Medulla oblongata (tissue), 1 donor: ENCODE measurements around the gene LGALS4.
"Not testable (repeated sequence)": the region's sequence is repeated elsewhere in the genome, so short reads cannot be mapped to it uniquely, and the experiment has no call there.

ENCODE experiments used
- DNase-seq: peaks from one replicate; pipeline ENCODE4 v3.0.0-alpha.2; 2015; ENCODE audit errors: extremely low spot score

Gene LGALS4

DNA sequence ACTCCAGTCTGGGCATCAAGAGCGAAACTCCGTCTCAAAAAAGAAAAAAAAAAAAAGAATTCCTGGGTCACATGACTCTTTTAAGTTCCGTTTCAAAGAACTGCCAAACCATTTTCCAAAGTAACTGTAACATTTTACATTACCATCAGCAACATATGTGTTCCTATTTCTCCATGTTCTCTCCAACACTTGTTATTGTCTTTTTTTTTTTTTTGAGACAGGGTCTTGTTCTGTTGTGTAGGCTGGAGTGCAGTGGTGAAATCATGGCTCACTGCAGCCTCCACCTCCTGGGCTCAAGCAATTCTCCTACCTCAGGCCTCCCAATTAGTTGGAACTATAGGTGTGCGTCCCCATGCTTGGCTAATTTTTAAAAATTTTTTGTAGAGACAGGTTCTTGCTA is 17.2 kb downstream of the LGALS4 start:
- DNase-seq, result no peak

DNA sequence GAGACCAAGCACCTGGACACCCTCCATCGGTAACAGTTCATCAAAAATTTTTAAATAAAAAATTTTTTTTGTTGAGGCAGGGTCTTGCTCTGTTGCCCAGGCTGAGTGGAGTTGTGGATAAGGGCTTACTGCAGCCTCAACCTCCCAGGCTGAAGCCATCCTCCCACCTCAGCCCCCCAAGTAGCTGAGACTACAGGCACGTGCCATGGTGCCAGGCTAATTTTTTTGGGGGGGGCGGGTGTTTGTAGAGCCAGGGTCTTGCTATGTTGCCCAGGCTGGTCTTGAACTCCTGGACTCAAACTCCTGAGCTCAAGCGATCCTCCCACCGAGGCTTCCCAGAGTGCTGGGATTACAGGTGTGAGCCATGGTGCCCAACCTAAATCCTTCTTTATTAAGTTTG is 19.1 kb downstream of the LGALS4 start:
- no peak for DNase-seq

DNA sequence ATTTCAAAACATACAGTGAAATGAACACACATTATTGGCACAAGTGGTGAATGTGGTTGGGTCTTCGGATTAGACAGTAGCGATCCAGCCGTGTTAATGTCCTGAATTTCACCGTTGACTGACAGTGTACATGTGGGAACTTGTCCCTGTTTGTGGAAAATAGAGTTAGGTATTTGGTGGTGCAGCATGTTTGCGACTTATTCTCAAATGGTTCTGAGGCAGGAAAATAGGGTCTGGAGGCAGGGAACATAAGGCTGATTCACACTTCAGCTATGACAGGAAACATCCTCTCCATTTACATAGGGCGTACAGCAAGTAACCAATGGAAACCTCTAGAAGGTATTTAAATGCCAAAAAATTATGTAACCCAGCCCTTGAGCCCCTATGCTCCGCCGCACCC is 19.6 kb downstream of the LGALS4 start:
- no peak for DNase-seq

DNA sequence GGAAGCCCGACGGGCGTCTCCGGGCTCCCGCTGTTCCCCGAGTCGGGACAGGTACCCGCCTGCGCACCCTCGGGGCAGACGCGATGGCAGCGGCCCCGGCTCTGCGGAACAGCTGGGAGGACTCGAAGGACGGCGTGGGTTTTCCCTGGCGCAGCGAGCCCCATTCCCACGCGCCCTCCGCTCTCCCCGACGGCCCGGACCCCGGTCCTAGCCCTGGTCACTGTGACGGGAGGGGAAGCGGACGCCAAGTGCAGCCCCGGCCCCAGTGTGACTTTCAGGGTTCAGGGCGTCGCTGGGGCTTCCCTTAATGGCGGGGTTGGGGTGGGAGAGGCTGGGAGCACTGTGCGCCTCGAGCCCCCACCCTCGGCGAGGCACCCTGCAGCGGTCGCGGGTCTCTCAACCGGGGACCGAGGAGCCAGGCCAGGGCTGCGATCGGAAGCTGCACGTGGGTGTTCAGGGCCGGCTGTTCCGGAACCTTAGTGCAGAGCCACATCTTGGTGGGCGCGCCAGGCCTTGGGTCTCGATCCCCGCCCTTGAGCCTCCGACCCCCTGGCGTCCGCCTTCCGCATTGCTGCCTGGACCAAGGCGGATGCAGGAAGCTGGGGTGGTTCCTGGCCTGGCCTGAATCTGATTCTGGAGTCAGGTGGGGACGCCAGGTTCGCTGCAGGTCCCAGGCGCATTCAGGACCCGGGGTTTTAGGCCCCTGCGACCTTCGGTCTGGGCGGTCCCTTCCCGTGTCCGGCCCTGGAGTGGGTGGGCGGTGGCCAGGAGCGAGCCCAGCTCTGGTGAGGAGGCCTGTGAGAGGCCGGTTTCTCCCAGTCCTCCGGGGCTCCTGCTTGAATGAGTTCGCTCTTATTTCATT is 20.3 kb downstream of the LGALS4 start:
- no peak for DNase-seq

DNA sequence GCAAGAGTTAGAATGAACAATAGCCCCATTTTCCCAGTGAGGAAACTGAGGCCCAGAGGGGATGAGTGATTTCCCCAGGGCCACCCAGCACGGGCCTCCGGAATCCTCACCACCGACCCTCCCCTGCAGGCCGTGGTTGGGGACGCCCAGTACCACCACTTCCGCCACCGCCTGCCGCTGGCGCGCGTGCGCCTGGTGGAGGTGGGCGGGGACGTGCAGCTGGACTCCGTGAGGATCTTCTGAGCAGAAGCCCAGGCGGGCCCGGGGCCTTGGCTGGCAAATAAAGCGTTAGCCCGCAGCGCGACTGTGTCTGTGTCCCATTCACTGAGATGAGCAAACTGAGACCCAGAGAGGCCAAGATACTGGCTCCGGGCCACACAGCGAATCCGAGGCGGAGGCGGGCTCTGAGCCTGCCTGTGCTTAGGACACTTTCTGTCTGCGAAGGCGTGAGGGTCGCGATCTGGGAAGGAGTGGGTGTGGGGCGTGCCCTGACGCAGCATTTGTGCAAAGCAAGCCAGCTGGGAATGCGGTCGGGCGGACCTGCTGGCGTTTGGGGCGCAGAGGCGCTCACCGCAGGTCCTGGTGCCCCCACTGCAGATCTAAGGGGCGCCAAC is 21.2 kb downstream of the LGALS4 start:
- DNase-seq, result not testable (repeated sequence)

DNA sequence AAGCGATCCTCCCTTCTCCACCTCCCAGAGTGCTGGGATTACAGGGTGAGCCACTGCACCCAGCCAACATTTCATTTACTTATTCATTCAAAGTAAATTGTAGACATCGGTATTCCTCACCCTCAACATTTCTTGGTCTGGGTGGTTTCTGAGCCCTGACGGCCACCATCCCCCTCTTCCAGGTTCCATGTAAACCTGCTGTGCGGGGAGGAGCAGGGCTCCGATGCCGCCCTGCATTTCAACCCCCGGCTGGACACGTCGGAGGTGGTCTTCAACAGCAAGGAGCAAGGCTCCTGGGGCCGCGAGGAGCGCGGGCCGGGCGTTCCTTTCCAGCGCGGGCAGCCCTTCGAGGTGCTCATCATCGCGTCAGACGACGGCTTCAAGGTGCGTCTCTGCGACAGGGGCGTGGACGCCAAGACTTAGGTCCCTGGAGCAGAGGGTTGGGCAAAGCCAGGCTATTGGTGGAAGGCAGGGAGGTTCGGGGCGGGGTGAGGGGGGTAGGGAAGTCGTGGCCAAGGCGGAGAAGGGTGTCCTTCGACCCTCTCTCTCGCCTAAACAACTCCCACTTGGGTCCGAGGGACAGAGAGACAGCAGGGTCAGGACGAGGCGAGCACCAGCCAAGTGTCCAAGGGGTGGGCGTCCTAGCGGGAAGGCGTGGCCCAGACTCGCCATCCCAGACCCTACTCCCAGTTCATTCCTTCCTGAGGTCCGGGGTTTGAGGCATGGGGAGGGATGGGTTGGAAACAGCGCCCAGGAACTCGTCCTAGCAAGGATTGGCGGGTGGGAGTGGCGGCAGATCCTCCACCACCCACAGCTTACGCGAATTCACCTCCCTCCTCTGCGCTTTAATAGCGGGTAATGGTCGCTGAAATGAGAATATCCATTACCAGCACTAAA is 22.0 kb downstream of the LGALS4 start:
- DNase-seq, result not testable (repeated sequence)

DNA sequence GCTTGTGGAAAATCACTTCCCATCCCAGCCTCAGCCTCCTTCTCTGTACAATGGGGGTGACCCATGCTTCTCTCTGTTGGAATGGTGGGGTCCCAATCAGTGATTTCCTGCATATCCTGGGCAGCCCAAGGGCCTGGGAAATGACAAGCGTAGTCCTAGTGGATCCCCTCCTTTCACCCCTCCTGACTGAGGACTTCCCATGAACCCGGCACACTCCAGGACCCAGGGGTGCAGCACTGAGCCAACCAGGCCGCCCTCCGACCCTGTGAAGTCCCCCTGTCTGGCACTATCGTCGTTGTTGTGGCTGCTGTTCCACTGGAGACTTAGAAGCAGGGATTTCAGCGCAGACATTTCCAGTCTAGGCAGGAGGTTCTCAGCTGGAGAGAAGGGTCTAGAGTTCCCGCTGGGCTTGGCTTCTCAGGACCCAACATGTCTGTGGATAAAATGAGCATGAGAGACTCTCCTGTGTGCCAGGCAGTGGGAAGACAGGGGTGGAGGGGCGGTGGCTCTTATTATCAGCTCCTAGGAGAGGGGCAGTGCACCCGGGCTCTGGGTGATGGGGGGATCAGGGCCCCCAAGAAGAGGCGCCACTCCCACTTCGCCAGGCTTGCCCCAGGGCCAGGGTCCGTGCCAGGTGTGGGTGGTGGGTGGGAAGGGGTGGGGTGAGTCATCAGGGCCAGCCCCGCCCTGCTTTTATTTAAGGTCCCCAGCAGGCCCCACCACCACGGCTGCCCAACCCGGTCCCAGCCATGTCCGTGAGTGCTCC is 24.1 kb downstream of the LGALS4 start, which contains the start of gene LGALS7B:
TSS of gene LGALS7B (plus strand) at position 723 of the 766 bp plus-strand sequence. CDS start at position 750, 27 bp downstream.
- DNase-seq, result no peak

DNA sequence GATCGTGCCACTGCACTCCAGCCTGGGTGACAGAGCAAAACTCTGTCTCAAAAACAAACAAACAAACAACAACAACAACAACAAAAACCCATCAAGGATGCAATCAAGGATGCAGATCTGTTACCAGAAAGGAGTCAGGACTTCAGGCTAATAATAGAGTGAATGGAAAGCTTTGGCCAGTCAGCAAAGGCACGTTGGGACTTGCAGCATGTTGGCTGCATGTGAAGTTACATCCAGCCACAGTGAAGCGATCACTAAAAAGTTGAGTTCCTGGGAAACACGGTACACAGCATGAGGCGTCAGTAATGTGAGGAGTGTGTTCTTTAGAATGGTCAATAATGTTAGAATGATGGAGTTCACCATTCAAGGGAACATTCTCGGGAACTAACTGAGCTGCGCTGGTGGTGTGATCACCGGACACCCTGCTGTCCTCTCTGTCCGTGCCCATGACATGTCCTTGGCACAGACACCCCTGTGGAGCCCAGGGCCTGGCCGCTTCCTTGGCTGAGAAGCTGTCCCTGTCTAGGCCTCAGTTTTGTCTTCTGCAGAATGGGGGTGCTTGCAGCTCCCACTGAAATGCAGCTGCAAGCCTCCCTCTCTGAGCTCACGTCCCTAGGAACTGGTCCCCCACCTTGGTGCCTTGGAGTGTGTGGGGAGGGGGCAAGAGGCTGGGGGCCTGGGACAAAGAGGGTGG is 26.0 kb downstream of the LGALS4 start:
- DNase-seq, result no peak

DNA sequence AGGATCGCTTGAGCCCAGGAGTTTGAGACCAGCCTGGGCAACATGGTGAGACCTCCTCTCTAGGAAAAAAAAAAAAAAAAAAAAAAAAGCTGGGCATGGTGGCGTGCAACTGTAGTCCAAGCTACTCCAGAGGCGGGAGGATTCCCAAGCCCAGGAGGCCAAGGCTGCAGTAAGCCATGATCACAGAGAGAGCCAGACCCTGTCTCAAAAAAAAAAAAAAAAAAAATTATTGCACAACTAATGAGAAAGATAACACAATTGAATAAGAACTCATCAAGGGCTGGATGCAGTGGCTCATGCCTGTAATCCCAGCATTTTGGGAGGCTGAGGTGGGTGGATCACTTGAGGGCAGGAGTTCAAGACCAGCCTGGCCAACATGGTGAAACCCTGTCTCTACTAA is 26.7 kb downstream of the LGALS4 start:
- not testable (repeated sequence) for DNase-seq

DNA sequence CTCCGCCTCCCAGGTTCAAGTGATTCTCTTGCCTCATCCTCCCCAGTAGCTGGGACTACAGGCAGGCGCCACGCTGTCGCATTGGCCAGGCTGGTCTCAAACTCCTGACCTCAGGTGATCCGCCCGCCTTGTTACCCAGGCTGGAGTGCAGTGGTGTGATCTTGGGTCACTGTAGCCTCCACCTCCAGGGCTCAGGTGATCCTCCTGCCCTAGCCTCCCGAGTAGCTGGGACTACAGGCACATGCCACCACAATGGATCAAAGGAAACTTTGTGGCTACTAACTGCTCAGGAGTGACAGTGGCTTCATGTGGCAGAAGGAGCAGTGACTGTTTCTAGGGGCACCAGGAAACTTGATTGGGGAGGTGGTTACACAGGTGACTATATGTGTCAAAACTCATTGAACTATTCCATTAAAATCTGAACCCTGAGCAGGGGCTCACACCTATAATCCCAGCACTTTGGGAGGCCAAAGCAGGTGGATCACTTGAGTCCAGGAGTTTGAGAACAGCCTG is 27.5 kb downstream of the LGALS4 start:
- DNase-seq, result no peak

DNA sequence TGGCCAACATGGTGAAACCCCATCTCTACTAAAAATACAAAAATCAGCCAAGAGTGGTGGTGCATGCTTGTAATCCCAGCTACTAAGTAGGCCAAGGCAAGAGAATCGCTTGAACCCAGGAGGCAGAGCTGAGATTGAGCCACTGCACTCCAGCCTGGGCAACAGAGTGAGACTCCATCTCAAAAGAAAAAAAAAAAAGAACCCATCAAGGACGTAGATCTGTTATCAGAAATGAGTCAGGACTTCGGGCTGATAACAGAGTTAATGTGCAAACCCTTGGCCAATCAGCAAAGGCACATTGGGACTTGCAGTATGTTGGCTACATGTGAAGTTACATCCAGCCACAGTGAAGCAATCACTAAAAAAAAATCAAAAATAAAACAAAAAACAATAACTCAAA is 28.5 kb downstream of the LGALS4 start:
- no peak for DNase-seq

DNA sequence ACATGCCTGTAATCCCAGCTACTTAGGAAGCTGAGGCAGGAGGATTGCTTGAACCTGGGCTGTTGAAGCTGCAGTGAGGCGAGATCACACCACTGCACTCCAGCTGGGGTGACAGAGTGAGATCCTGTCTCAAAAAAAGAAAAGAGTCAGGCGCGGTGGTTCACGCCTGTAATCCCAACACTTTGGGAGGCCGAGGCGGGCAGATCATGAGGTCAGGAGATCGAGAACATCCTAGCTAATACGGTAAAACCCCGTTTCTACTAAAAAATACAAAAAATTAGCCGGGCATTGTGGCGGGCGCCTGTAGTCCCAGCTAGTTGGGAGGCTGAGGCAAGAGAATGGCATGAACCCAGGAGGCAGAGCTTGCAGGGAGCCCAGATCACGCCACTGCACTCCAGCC is 30.5 kb downstream of the LGALS4 start:
- not testable (repeated sequence) for DNase-seq

DNA sequence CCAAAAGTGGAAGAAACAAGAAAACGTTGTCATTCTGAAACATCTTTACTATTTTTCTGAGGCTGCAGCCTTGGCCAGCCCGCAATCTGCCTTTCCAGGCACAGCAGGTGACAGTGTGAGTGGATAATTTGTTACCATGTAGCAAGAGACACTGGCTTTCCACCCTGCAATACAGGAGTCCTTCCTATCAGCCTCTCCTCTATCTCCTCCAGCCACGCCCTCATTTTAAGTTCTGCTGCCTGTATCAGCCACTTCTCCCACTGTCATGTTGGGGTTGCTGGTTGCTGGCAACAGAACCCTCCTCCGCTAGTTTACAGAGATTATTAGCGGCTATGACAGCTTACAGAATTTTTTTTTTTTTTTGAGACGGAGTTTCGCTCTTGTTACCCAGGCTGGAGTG is 31.7 kb downstream of the LGALS4 start:
- DNase-seq, result no peak

DNA sequence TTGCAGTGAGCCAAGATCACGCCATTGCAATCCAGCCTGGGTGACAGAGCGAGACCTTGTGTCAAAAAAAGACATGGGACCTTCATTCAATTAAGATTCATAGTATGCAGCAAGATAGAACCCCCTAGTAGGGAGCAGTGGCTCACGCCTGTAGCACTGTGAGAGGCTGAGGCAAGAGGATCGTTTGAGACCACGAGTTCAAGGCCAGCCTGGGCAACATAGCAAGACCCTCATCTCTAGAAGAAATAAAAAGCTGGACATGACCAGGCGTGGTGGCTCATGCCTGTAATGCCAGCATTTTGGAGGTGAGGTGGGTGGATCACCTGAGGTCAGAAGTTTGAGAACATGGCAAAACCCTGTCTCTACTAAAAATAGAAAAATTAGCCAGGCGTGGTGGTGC is 32.3 kb downstream of the LGALS4 start:
- DNase-seq, result no peak

DNA sequence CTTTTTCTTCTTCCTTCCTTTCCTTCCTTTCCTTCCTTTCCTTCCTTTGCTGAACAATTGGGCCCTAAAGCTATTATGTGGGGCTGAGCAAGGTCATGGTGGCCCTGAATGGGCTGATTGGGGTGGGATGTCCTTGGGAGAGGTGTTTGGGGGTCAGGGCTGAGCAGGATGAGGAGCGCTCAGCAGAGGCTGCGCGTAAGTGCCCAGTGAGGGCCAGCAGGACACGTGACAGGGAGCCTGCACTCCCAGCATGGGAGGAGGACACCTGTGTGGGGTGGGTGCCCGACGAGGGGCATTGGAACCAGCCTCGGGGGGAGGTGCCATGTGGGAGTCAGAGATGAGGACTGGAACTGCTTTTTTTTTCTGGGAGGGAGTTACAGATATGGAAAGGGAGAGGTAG is 34.0 kb downstream of the LGALS4 start:
- DNase-seq, result no peak

DNA sequence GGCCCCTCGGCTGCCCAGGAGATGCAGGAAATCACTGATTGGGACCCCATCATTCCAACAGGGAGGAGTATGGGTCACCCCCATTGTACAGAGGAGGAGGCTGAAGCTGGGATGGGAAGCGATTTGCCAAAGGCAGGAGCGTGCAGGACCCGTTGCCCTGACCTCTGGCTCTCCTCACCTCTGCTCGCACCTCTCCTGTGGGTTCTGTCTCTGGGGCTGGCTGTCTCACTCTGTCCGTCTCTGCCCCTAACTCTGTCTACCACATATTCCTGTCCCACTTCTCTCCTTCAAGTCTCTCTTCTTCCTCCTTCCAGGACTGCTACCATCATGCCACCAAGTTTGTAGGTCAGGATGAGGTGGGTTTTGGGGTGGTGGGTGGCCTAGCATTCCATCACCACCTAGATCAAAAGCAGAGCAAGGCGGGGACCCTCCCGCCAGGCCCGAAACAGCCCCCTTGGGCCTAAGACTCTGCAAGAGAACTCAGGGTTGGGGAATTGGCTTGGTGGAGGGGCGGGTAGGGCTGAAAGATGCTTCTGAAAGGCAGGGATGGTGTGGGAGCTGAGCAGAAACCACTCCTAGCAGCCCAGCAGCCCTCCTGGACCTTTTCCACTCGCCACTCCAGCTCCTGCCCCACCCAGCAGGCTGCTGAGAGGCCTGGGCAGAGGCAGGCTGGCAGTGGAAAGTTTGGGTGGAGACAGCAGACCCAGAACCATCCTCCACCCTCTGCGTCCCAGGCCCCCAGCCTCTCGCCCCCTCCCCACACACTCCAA is 38.4 kb downstream of the LGALS4 start:
- DNase-seq, result no peak

DNA sequence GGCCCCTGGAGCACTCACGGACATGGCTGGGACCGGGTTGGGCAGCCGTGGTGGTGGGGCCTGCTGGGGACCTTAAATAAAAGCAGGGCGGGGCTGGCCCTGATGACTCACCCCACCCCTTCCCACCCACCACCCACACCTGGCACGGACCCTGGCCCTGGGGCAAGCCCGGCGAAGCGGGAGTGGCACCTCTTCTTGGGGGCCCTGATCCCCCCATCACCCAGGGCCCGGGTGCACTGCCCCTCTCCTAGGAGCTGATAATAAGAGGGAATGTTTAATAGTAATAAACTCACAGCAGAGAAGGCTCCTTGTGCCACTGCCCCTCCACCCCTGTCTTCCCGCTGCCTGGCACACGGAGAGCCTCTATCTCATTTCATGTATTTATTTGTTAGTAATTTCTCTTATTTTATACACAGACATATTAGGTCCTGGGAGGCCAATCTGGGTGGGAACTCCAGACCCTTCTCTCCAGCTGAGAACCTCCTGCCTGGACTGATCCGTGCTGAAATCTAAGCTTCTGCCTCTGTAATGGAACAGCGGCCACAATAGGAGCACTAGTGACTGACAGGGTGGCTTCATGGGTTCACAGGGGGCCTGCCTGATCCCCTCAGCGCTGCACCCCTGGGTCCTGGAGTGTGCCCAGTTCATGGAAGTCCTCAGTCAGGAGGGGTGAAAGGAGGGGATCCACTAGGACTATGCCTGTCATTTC is 39.1 kb downstream of the LGALS4 start, which contains the start of gene LGALS7:
TSS of gene LGALS7 (minus strand) at position 49 of the 709 bp plus-strand sequence. CDS start at position 24, 25 bp downstream.
- no peak for DNase-seq

DNA sequence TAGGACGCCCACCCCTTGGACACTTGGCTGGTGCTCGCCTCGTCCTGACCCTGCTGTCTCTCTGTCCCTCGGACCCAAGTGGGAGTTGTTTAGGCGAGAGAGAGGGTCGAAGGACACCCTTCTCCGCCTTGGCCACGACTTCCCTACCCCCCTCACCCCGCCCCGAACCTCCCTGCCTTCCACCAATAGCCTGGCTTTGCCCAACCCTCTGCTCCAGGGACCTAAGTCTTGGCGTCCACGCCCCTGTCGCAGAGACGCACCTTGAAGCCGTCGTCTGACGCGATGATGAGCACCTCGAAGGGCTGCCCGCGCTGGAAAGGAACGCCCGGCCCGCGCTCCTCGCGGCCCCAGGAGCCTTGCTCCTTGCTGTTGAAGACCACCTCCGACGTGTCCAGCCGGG is 41.2 kb downstream of the LGALS4 start:
- DNase-seq, result not testable (repeated sequence)

DNA sequence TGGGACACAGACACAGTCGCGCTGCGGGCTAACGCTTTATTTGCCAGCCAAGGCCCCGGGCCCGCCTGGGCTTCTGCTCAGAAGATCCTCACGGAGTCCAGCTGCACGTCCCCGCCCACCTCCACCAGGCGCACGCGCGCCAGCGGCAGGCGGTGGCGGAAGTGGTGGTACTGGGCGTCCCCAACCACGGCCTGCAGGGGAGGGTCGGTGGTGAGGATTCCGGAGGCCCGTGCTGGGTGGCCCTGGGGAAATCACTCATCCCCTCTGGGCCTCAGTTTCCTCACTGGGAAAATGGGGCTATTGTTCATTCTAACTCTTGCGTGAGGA is 41.8 kb downstream of the LGALS4 start:
- DNase-seq, result not testable (repeated sequence)
